NAMALWA (cell line): Measurements from ENCODE around the gene C10orf90.

Experiments
- DNase-seq: peaks from one replicate; pipeline ENCODE4 v3.0.0-alpha.2; 2015; ENCODE audit warnings: low spot score

C10orf90 gene

GRCh38 chr10:126670056-126670894 lies at the start of gene C10orf90:
C10orf90 (minus strand) TSS chr10:126670693; CDS start chr10:126670480, 213 bp downstream.
- no peak for DNase-seq

- DNase-seq = no peak
Observed at GRCh38 chr10:126716366-126716765, 45.9 kb upstream of the C10orf90 start.

DNA sequence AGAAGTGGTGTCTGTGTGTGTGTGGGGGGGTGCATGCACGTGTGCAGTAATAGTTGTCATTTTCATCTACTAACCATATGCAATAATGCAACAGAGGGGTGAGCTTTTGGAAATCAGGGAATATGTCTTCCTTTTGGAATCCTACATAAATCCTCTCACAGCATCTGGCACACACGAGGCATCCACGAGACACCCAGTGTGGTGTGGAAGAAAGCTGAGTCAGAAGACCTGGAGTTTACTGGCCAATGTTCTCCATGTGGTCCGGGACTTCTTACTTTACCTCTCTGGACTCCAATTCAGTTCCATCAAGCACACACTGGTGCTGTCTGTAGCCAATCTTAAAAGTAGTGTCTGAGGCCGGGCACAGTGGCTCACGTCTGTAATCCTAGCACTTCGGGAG lies 43.1 kb upstream of the C10orf90 start:
- no peak for DNase-seq

DNA sequence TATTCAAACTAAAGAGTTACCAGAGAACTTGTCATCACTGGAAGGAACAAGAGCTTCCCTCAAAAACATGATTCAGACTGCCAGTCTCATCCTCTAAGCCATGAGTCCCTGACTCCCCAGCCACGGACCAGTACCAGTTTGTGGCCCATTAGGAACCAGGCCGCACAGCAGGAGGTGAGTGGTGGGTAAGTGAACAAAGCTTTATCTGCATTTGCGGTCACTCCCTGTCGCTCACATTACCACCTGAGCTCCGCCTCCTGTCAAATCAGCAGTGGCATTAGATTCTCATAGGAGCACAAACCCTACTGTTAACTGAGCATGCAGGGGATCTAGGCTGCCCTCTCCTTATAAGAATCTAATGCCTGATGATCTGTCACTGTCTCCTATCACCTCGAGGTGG lies 42.2 kb upstream of the C10orf90 start:
- DNase-seq = no peak

DNA sequence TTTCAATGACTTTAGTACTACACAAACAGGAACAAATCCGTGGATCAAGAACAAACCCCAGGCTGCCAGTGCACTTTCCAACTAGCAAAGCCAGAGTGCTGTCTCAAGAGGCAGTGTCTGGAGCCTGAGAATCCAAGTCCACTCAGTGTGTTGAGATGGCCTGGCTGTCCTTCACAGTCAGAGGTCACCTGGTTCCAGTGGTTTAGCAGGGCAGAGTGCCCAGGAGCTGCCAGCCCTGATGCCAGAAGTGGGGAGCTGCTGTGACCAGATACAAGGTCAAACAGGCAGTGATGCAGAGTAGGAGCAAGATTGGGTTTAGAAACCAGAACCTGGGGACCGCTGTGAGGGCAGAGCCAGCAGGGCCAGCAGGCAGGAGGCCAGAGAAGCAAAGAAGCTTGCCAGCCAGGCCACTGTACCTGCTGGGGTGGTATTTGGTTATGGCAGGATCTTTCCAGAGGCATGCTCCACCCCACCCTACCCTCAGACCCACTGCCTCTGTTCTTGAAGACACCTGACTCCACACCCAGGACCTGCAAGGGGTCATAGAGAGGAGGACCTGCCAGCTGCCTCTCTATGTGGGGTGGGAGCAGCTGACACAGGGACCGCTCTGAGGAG lies 35.6 kb upstream of the C10orf90 start:
- DNase-seq = no peak

- DNase-seq = no peak
Observed at GRCh38 chr10:126705131-126705530, 34.6 kb upstream of the C10orf90 start.

GRCh38 chr10:126704649-126705048 lies 34.2 kb upstream of the C10orf90 start:
- no peak for DNase-seq

DNA sequence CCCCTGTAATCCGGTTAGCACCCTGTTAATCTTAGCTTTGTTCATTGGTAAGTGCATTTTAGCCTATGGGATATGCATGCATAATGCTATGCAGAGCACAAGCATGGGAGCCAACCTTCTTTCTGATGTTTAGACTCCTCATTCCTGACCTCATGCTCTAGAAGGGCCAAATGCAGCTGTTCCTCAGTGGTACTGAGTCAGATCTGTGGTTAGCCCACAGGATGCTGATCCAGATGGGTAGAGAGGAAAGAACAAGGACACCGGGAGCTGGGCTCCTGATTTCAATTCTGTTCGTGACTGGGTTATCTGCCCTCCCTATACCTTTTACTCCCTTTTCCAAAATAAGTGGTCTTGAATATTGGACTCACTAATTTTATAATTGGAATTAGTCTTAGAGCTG lies 31.7 kb upstream of the C10orf90 start:
- no peak for DNase-seq

DNA sequence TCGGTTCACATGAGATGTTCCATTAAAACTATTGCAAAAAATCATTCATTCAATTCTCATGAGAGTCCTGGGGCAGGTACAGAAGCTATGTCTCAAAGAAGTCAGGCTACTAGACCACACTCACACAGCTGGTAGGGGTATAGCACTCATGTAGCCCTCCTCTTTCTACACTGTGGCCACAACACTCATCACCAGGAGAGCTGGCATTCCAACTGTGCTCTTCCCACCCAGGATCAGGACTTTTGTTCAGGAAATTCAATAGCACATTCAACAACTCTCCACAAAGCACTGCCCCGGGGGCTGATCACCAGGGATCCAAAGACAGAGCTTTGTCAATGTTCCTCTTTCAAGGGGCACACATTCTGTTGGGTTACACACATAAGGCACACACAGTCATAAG lies 31.0 kb upstream of the C10orf90 start:
- no peak for DNase-seq

DNA sequence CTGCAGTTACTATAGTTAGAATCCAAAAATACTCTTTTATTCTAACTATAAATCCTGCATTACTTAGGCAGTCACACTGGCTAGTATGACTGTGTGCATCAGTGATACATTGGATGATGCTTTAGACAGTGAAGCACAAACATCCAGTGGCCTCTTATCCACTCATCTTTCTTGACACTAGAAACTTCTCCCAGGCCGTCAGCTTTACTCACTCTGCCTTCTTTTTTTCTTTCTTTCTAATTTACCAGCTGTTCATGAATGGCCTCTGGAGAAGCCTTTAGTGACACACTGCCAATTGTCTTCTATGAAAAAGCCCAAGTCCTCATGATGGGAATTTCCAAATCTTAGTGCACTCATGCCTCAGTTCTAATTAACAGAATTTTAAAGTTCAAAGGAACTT lies 26.2 kb upstream of the C10orf90 start:
- DNase-seq = no peak

GRCh38 chr10:126691456-126691855 lies 21.0 kb upstream of the C10orf90 start:
- DNase-seq = no peak

GRCh38 chr10:126690534-126690933 lies 20.0 kb upstream of the C10orf90 start:
- no peak for DNase-seq

- no peak for DNase-seq
Observed at GRCh38 chr10:126689461-126689994, 19.0 kb upstream of the C10orf90 start.

GRCh38 chr10:126687121-126687606 lies 16.7 kb upstream of the C10orf90 start:
- no peak for DNase-seq

- DNase-seq = no peak
Observed at GRCh38 chr10:126686719-126687118, 16.2 kb upstream of the C10orf90 start.

GRCh38 chr10:126686268-126686667 lies 15.8 kb upstream of the C10orf90 start:
- no peak for DNase-seq

DNA sequence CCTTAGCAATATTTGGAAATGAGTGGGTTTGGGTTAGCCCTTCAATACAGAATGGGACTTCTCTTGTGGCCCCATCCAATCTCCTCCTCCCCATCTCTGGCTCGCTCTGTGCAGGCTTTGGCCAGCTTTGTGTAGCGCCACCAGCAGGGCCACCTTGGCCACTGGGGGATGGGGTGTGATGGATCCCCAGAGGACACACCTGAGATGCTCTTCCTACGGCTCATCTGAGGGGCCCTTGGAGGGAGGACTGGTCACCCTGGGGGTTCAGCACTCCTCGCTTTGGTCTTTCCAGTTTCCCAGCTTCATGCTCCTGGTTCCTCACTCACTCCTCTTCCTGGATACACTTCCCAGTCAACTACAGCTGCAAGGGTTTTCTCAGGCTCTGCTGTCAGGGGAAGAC lies 15.3 kb upstream of the C10orf90 start:
- DNase-seq = no peak

GRCh38 chr10:126684171-126684745 lies 13.8 kb upstream of the C10orf90 start:
- no peak for DNase-seq

DNA sequence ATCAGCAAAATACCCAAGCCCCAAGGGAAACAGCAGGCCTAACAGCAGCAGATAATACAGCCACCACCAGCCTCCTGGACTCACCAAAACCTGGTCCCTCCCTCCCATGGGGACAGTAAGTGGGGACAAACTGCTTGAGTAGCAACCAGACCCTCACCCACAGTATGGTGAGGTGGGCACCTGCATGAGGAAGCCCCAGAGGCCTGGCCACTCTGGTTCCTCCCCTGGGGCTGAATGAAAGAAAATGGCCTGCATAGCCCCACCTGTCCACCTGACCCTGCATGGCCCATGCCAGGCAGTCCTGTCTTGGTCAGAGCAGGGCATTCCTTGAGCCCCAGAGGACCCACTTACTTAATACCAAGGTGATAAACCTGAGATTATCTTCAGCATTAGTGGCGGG lies 13.0 kb upstream of the C10orf90 start:
- no peak for DNase-seq

DNA sequence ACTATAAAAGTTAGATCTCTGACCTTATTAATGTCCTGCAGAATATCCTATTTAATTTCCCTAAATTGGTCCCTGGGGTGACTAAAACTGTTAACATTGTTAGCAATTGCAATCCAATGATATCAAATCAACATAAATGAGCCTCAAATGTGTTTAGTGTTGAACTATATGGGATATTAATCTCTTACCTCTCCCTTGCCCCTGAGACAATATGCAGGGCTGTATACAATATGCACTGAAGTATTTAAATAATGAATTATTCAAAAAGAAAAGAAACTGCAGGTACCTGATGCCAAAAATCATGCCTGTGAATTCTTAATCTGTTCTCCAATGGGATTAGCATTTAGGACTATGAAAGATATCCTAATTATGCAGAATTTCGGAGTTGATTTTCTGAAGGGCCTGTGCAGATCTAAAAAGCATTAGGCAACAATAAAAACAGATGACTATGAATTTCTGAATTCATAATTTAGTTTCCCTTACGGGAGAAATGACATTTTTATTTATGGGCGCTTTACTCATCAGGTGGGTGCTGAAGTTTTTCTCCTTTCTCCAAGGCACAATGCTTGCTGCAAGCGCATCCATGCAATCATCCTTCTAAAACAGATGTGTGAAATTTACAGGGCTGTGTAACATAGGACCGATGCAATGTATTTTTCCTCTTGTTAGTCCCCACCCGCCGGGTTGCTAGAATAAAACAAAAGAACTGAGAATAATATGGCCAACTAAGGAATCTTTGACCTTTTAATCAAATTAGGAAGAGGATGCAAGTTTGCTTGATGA lies 5.4 kb upstream of the C10orf90 start:
- no peak for DNase-seq

DNA sequence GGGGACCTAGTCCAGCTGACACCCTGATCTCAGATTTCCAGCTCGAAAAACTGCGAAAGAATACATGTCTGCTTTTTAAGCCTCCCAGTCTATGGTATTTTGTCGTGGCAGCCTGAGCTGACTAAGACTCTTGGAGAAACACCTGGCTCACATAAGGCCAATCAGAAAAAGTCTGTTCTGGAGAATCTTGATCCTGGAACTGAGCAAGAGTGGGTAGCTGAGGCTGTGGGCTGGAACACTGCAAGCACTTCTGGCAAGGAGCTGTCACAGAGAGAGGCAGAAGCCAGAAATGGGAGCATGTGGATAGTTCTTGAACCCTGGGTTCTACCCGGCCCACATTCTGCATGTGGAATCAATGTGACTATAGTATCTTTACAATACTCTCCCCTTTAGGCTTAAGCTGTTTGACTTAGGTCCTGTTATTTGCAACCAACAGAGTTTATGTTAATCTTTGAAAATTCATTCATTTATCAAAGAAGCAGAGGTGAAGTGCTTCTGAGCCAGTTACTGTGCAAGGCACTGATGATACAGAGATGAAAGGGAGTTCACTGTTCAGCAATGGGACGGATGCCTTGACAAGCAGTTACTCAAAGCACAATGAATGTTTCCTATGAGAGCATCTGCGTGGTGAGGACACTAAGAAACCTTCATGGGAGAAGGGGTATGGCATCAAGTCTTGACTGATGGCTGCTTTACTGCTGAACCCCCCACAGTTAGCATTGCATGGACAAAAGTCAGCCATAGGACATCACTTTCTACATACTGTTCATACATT lies 4.4 kb upstream of the C10orf90 start:
- no peak for DNase-seq
